MCF 10A (cell line): ENCODE data around the gene PDE4D. TPM values are rescaled to one million over a fixed set of nuclear protein-coding genes. Genes with fewer than 3 reads are reported as not detected.

ENCODE experiments used
- BruUV-seq: library from RNA; stranded (reverse); fragments of 400-500 nt; replicated peaks from 2 replicates; lab custom pipeline; 2021; lab: Mats Ljungman, UMichigan
- CTCF ChIA-PET: fragments of 300-600 bp; sonication (Branson Sonifier 250); formaldehyde crosslinking; extraction: SDS; loops from one replicate; lab custom pipeline; 2021; ENCODE audit warnings: antibody characterized with exemption, inconsistent platforms; lab: Yijun Ruan, JAX
- POLR2A ChIA-PET: fragments of 300-600, 350-650 bp; sonication (Branson Sonifier 250); formaldehyde crosslinking; extraction: SDS; loops from one replicate; lab custom pipeline; 2020; ENCODE audit warnings: antibody characterized with exemption, inconsistent platforms; lab: Yijun Ruan, JAX
- DNase-seq: peaks from one replicate; pipeline ENCODE4 v3.0.0-alpha.2; 2018; ENCODE audit not compliant: unreplicated experiment
- H3K27ac Mint-ChIP-seq: one replicate; pipeline ENCODE4 v1.8.0; 2022; ENCODE audit warnings: mild to moderate bottlenecking, low read depth, mixed read lengths; ENCODE audit not compliant: unreplicated experiment
- H3K27me3 Mint-ChIP-seq: one replicate; pipeline ENCODE4 v1.8.0; 2022; ENCODE audit warnings: mixed read lengths; ENCODE audit not compliant: insufficient read depth, unreplicated experiment
- H3K36me3 Mint-ChIP-seq: one replicate; pipeline ENCODE4 v1.8.0; 2022; ENCODE audit warnings: mild to moderate bottlenecking, moderate library complexity, mixed read lengths; ENCODE audit not compliant: insufficient read depth, unreplicated experiment
- H3K4me1 Mint-ChIP-seq: one replicate; pipeline ENCODE4 v1.8.0; 2022; ENCODE audit warnings: mixed read lengths; ENCODE audit not compliant: insufficient read depth, unreplicated experiment
- H3K4me3 Mint-ChIP-seq: one replicate; pipeline ENCODE4 v1.8.0; 2022; ENCODE audit warnings: mild to moderate bottlenecking, moderate library complexity, mixed read lengths; ENCODE audit not compliant: unreplicated experiment
- H3K9me3 Mint-ChIP-seq: one replicate; pipeline ENCODE4 v1.8.0; 2022; ENCODE audit warnings: mixed read lengths; ENCODE audit not compliant: unreplicated experiment
- intact Hi-C: fragments of 100-400 bp; cut with micrococcal nuclease; formaldehyde crosslinking; loops from 2 replicates; pipeline ENCODE4 v1.14.1; 2022
- total RNA-seq: library from RNA; stranded (reverse); gene quantifications from 2 replicates; pipeline ENCODE4 v1.2.3, GENCODE V29; 2022
- TF ChIP-seq, protein P1 (sequence below): fragments of 200-600 bp; IDR thresholded peaks from one replicate; pipeline ENCODE4 v1.8.0; 2022; ENCODE audit warnings: antibody characterized with exemption, mild to moderate bottlenecking; ENCODE audit not compliant: unreplicated experiment

Gene PDE4D
- total RNA-seq, 1 experiment from 2014 or later = 85.0 TPM

DNA sequence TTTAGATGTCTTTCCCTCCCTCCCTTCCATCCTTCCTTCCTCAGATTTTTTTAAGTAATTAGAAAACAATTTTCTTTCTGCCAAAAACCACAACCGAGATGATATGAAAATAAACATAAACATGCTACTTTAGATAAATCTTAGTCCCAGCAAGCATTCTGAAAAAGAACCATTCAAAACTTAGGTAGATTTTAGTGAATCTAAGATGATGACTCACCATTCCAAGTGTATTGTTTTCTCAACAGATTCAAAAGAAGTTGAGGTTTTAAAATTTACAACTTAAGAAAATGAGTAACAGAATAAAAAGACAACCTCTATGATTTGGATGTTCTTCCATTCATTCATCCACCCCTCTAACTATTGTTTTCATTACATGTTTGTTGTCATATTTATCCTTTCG, 465.1 kb downstream of the PDE4D start:
- ChIA-PET POLR2A (no interaction called here), CTCF (no interaction called here)
- Mint-ChIP-seq H3K4me3 (no peak overlapping the region), H3K27ac (no peak overlapping the region), H3K36me3 (peaks cover 25% of the 10 kb centered on the region), H3K4me1 (peaks cover 4% of the 10 kb centered on the region), H3K9me3 (peaks cover 7% of the 10 kb centered on the region), H3K27me3 (no peaks in the 10 kb centered on the region)
- DNase-seq = no peak
- no TSS peak for BruUV-seq
- TF ChIP-seq, protein P1, sequence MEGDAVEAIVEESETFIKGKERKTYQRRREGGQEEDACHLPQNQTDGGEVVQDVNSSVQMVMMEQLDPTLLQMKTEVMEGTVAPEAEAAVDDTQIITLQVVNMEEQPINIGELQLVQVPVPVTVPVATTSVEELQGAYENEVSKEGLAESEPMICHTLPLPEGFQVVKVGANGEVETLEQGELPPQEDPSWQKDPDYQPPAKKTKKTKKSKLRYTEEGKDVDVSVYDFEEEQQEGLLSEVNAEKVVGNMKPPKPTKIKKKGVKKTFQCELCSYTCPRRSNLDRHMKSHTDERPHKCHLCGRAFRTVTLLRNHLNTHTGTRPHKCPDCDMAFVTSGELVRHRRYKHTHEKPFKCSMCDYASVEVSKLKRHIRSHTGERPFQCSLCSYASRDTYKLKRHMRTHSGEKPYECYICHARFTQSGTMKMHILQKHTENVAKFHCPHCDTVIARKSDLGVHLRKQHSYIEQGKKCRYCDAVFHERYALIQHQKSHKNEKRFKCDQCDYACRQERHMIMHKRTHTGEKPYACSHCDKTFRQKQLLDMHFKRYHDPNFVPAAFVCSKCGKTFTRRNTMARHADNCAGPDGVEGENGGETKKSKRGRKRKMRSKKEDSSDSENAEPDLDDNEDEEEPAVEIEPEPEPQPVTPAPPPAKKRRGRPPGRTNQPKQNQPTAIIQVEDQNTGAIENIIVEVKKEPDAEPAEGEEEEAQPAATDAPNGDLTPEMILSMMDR = no peak
- intact Hi-C loops = no loop called here

DNA sequence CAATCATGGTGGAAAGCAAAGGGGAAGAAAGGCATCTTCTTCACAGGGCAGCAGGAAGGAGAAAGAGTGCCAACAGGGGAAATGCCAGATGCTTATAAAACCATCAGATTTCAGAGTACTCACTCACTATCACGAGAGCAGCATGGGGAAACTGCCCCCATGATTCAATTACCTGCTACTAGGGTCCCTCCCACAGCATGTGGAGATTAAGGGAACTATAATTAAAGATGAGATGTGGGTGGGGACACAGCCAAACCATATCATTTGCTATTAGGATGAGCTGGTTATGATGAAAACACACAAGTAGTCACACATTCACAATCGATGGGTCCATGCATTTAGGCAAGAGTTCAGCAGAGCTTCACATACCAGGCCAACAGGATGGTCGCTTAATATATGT, 469.0 kb downstream of the PDE4D start:
- H3K27me3 Mint-ChIP-seq = no peaks in the 10 kb centered on the region
- ChIA-PET CTCF (interaction anchor here (1.0 kb wide), 1 partner anchor 72 kb away, joined by 3 read pairs; no protein-coding TSS in a partner anchor), POLR2A (no interaction called here)
- no TSS peak for BruUV-seq
- H3K27ac Mint-ChIP-seq = no peak overlapping the region
- H3K9me3 Mint-ChIP-seq = peaks cover 7% of the 10 kb centered on the region
- no peak for DNase-seq
- H3K4me3 Mint-ChIP-seq = no peak overlapping the region
- peaks cover 7% of the 10 kb centered on the region for H3K4me1 Mint-ChIP-seq
- intact Hi-C loops = no loop called here
- TF ChIP-seq, protein P1 = no peak
- peaks cover 27% of the 10 kb centered on the region for H3K36me3 Mint-ChIP-seq

- no peak for DNase-seq
- BruUV-seq = no TSS peak
- Mint-ChIP-seq H3K36me3 (peaks cover 22% of the 10 kb centered on the region), H3K4me3 (no peak overlapping the region), H3K4me1 (peaks cover 7% of the 10 kb centered on the region), H3K27me3 (no peaks in the 10 kb centered on the region), H3K9me3 (peaks cover 7% of the 10 kb centered on the region), H3K27ac (no peak overlapping the region)
- intact Hi-C loops = no loop called here
- ChIA-PET POLR2A (interaction anchor here (0.8 kb wide), 1 partner anchor 214 kb away, joined by 4 read pairs; no protein-coding TSS in a partner anchor), CTCF (no interaction called here)
- TF ChIP-seq, protein P1 = no peak
Observed at GRCh38 chr5:59423021-59423420, 470.5 kb downstream of the PDE4D start.

- Mint-ChIP-seq H3K36me3 (peaks cover 22% of the 10 kb centered on the region), H3K4me1 (peaks cover 7% of the 10 kb centered on the region), H3K27ac (no peak overlapping the region), H3K27me3 (no peaks in the 10 kb centered on the region), H3K4me3 (no peak overlapping the region), H3K9me3 (peaks cover 7% of the 10 kb centered on the region)
- ChIA-PET POLR2A (no interaction called here), CTCF (interaction anchor here (0.6 kb wide), 1 partner anchor 50 kb away, joined by 3 read pairs; no protein-coding TSS in a partner anchor)
- TF ChIP-seq, protein P1 = no peak
- DNase-seq = no peak
- intact Hi-C loops = no loop called here
- no TSS peak for BruUV-seq
Observed at GRCh38 chr5:59421986-59422941, 471.3 kb downstream of the PDE4D start.
